ENCODE data around the gene DOCK1.
A peak's percentile ranks its signal among the peaks of the same experiment; 100 is the strongest.

DOCK1 gene

DNA sequence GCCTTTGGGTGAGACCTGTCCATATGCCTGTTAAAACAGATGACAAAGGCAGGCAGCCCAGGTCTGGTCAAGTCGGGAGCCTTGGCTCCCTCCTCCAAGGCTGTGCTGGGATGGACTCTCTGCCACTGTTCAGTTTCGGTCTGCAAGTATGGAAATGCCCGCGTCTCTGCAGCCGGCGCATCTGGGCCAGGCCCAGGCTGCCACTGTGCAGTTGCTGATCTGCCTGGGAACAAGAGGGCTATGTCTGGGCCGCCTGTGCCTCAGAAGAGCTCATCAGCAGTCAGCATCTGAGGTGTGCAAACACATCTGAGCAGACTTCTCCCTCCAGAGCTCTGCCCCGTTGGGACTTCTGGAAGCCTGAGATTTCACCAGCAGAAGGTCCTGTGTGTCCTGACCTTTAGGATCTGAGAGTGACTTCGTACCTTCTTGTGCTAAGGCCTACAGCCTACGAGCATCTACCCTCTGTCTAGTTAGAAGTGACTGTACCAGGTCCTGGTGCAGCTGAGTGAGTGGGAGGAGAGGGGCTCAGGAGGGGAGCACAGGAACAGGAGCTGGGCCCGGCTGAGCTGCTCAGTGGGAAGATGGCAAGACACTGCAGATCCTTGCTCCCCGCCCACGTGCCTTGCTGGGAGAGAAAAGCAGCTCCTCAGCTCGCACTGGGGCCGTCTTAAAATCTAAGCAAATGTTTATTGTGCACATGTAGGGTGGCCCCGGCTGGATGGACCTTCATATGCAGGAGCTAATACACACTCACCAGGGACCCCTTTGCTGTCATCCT is 50.9 kb downstream of the DOCK1 start:
- DNase-seq, result no peak

DNA sequence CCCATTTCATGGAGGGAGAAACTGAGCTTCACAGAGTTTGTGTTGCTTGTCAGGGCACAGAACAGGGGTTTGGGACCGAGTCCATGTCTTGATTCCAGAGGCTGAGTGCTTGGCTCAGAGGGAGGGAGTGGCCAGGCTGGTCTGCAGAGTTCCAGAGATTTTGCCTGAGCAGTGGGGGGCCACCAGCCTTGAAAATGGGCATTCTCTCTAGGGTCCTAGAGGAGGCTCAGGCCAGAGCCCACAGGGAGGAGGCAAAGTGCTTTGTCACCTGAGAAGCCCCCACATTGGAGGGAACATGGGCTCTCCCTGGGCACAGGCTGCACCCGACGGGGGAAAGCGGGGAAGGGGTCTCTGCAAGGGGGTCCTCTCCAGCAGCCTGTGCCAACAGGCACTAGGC is 51.5 kb downstream of the DOCK1 start:
- no peak for DNase-seq

- no peak for DNase-seq
Observed at GRCh38 chr10:126957111-126957510, 51.9 kb downstream of the DOCK1 start.

DNA sequence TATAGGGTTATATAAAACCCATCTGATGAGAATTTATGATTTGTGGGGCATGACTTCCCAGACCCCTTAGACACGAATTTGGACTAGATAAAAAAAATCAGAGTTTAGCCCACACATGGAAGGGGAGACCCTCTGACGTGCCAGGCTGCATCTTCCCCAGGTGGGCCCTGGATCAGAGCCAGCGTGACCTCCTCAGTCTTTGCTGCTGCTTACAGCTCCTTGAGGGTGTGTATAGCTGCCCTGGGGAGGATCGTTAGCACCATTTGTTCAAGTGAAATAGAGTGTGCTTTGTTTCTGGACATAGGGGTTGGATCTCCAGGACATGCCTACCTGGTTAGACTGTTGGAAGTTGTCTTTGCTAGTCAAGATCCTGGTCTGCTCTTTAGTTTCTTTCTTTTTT is 54.2 kb downstream of the DOCK1 start:
- no peak for DNase-seq

DNA sequence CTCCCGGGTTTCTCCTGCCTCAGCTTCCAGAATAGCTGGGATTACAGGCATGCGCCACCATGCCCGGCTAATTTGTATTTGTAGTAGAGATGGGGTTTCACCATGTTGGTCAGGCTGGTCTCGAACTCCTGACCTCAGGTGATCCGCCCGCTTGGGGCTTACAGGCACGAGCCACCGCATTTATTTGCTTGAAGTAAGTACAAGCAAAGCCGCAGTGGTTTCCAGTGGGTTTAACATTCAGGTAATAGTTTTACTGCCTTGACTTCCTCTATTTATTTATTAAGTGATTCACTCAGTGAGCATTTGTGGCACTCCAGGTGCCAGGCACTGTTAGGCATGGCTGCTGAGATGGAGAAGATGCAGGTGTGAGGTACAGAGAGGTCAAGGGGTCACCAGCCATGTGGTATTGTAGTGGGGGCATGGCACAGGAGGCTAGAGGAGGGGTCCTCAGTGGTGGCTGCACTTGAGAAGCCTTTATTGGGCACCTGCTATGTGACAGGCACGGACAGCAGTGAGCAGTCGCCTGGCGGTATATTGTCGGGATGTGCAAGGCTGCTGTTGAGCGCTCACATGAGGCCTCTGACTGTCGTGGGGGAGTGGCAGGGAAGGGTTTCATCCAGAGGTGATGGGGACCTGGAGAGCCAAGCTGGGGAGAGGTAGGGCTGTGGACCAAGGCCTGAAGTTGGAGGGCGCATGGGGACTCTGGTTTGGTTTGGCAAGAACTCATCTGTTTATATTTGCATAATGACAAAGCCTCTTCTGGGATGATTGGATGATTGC is 54.9 kb downstream of the DOCK1 start:
- DNase-seq, result no peak

DNA sequence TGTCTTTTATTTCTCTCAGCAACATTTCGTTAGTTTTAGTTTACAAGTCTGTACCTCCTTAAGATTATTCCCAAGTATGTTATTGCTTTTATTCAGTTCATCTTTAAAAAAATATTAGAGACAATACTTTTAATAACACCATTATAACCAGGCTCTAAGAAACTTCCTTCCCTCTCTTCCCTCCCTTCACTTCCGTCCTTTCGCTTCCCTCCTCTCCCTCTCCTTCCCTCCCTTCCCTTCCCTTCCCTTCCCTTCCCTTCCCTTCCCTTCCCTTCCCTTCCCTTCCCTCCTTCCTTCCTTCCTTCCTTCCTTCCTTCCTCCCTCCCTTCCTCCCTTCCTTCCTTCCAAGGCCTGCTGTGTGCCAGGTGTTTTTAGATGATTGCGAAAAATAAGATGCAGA is 58.1 kb downstream of the DOCK1 start:
- no peak for DNase-seq

GRCh38 chr10:126964190-126964589 is 59.0 kb downstream of the DOCK1 start:
- no peak for DNase-seq

DNA sequence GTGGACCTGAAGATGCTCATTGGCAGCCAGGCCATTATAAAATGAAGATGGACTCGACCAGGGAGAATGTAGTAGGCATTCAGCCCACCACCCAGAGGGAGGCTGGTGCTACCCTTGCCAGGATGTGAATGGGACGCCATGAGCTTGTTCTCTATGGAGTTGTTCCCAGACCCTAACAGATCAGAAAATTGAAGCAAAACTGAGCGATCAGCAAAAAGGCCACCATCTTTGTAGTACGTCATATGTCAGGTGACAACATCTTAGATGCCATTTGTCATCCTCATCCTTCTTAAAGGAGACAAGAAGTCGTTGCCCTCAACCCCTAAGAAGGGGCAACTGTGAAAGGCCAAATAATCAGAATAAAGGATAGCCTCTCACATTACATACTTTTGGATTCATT is 61.7 kb downstream of the DOCK1 start:
- no peak for DNase-seq

DNA sequence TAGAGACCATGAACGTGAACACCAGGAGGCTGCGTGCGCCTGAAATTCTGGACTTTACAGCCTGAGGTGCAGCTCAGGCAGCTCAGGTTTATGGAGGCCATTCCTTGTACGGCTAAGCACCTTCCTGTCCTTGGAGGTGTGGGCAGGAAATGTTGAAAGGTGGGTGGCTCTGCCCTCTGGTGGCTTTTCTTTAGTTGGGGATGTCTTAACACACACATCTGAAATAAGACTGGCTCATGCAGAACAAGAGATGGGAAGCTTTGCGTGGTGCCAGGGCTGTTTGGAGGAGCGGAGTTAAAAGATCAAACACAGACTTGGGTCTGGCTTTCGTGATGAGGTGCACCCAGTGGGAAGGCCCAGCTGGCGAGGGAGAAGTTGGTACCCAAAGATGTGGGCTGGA is 64.1 kb downstream of the DOCK1 start:
- no peak for DNase-seq

DNA sequence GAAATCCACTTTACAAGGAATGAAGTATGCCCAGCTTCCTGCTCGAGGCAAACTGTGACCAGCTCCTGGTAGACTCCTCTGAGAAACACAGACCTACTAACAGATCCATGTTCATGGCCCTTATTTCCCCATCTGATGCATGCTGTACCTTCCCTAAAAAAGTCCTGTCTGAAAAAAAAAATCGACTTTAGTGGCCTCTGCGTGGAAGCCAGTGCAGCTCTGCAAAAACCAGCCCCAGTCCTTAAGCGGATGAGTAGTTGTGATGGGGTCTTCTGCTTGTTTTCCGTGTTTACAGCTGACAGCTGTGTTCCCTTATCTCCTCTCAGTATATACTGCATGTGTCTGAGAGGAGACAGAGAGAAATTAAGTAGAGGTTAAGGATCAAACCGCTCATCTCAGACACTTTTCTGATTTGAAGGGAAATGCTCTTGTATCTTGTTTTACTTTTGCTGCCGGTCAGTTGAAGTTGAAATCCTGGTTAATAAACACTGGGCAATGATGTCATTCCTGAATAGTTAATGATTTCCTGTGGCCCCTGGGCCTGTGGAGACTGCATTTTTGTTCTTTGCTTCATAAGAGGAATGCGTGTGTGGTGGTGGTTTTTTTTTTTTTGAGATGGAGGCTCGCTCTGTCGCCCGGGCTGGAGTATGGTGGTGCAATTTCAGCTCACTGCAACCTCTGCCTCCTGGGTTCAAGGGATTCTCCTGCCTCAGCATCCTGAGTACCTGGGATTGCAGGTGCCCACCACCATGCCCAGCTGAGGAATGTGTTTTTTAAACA is 67.6 kb downstream of the DOCK1 start:
- DNase-seq, result no peak

DNA sequence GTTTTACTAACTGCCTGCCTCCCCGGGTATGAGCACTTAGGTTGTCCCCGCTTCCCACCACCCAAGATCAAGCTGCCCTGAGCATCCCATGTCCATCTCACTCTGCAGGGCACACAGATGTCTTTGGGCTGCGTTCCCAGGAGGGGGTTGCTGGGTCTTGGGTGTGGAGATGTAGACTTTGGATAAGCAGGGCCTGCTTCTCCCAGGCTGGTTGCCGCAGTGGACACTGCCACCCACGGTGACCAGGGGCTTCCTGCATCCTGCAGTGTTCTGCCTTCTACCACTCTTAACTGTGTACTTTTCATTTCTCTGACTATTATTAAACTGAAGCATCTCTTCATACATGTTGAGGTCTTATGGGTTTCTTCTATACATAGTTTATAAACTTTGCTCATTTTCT is 70.0 kb downstream of the DOCK1 start:
- DNase-seq, result no peak

DNA sequence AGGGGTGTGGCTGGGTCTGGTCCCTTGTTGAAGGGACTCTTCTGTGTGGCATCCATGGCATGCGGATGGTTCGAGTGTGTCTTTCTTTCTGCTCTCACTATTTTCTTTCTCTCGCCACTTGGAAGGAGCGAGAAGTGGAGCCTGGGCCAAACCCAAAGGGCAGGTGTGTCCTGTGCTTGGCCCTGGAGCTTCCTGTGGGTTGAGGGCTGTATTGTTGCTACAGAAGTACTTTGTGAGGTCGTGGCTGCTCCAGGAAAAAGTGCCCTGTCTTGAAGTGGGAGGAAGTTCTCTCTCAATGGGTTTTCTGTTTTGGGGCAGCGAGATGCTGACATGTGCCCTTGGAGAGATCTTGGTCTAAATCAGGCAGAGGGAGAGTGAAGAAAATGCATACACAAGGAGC is 72.0 kb downstream of the DOCK1 start:
- DNase-seq, result no peak

DNA sequence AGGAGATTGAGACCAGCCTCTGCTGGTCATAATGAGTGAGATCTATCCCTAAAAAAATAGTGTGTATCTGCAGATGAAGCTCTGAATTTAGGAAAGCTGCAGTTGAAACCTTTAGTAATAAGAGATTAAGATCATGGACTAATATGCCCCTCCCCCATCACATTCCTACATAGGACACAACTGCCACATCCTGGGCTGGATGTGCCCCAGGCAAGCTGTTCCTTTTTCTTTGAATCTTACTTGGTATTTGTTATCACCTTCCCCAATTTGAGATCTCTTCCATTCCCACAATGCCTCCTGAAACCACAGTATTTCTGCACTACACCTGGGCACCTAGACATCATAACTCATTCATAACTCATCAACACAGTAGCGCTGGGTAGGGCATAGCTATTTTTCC is 74.1 kb downstream of the DOCK1 start:
- no peak for DNase-seq

DNA sequence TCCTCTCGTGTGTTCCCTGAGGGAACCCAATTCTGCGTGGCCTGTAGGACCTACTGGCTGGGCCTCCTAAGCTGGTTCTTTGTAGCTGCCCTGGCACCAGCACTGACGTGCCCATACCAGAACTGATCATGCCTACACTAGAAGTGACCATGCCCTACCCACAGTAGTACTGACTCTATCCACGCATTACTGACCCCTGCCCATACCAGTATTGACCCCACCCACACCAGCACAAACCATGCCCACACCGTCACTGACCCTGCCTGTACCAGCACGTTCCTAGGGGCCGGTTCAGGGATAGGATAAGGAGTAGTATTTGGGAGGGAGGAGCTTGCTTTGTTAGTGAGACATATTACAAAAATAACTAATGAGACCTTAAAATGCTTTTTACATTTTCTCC is 88.0 kb downstream of the DOCK1 start:
- no peak for DNase-seq

- DNase-seq, result no peak
Observed at GRCh38 chr10:126997801-126998590, 92.8 kb downstream of the DOCK1 start.

GRCh38 chr10:127000598-127000997 is 95.4 kb downstream of the DOCK1 start:
- no peak for DNase-seq

DNA sequence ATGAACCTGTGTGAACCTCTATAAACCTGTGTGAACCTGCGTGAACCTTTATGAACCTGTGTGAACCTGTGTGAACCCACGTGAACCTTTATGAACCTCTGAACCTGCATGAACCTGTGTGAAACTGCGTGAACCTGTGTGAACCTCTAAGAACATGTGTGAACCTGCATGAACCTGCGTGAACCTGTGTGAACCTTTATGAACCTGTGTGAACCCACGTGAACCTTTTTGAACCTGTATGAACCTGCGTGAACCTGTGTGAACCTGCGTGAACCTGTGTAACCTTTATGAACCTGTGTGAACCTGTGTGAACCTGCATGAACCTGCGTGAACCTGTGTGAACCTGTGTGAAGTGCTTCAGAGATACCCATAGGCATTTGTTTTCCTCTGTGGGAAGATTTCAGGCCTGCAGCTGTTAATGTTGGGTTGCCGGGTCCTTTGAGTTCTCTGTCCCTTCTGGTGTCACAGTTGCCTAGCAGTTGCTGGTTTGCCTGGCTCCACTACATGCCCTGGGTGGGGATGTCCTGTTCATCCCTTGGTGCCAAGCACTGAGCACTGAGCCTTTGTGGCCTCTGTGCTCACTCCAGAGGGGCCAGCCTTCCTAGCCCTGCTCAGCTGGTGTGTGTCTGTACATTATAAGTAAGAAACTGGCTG is 97.9 kb downstream of the DOCK1 start:
- no peak for DNase-seq

GRCh38 chr10:127006453-127006852 is 101.2 kb downstream of the DOCK1 start:
- no peak for DNase-seq

- peak; percentile 20 for DNase-seq
Observed at GRCh38 chr10:127009366-127009765, 104.1 kb downstream of the DOCK1 start.

DNA sequence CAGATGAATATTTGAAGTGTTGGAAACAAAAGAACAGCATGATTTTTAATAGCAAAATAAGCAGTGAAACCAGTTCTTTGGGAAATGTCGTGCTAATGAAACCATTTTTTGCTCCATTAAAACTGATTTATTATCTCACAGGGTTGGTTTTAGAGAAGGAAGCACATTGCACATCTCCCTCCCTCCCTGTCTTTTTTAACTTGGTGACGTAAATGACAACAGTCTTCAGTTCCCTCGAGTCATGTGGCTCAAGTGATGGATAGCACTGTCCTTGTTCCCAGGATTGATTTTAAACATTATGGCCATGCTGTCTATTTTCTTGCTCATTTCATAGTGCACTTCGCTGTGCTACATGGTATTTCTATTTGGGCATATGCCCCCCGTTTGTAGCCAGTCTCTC is 105.9 kb downstream of the DOCK1 start:
- DNase-seq, result no peak

- DNase-seq, result no peak
Observed at GRCh38 chr10:127012071-127012768, 107.0 kb downstream of the DOCK1 start.

GRCh38 chr10:127012769-127013152 is 107.5 kb downstream of the DOCK1 start:
- DNase-seq, result peak; percentile 18
